KG1 (cell line): ENCODE measurements around the gene FRYL.
A peak's percentile ranks its signal among the peaks of the same experiment; 100 is the strongest.
"Not testable (repeated sequence)": the region's sequence is repeated elsewhere in the genome, so short reads cannot be mapped to it uniquely, and the experiment has no call there.

Source experiments
- DNase-seq: peaks from one replicate; lab custom pipeline; 2025; lab: John Stamatoyannopoulos, UW

The FRYL gene

DNA sequence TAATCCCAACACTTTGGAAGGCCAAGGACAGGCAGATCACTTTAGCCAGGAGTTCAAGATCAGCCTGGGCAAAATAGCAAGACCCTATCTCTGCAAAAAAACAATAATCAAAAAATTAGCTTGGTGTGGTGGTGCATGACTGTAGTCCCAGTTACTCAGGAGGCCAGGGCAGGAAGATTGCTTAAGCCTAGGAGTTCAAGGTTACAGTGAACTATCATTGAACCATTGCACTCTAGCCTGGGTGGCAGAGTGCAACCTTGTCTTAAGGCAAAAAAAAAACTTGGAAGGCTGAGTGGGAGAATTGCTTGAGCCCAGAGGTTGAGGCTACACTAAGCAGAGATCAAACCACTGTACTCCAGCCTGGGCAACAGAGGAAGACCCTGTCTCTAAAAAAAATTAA is 5.2 kb upstream of the FRYL start:
- DNase-seq = no peak

DNA sequence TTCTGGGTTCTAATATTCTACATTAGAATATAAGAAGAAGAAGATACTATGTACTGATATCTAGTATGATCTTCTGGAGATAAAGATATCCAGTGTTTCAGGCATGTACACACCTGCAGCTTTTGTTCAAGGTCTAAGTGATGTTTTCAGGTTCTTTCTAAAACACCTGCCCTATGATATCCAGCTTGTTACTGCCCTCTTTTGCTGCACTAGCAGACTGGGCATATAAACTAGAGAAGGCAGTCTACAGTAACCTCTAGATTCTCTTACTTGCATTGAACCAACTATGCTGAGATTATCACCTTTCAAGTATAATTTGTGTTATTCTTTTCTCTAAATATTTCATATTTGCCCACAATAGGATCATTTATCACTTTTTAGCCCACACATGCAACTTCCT is 1.9 kb upstream of the FRYL start:
- no peak for DNase-seq

DNA sequence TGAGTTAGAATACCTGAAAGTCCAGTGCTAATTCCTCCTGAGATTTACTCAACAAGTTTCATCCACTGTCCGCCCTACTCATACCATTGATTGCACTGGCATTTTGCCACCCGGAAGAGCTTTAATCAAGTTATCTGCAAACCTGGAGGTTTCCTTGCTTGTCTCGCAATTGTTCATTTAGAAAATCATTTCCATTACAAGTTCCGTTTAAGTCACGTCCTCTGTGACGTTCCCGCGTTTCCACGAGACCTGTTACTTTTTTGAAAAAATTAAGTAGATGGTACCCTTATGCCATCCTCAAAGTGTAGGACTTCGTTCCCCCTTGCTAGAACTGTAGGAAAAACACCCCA is 761 bp upstream of the FRYL start:
- peak; percentile 63 for DNase-seq

DNA sequence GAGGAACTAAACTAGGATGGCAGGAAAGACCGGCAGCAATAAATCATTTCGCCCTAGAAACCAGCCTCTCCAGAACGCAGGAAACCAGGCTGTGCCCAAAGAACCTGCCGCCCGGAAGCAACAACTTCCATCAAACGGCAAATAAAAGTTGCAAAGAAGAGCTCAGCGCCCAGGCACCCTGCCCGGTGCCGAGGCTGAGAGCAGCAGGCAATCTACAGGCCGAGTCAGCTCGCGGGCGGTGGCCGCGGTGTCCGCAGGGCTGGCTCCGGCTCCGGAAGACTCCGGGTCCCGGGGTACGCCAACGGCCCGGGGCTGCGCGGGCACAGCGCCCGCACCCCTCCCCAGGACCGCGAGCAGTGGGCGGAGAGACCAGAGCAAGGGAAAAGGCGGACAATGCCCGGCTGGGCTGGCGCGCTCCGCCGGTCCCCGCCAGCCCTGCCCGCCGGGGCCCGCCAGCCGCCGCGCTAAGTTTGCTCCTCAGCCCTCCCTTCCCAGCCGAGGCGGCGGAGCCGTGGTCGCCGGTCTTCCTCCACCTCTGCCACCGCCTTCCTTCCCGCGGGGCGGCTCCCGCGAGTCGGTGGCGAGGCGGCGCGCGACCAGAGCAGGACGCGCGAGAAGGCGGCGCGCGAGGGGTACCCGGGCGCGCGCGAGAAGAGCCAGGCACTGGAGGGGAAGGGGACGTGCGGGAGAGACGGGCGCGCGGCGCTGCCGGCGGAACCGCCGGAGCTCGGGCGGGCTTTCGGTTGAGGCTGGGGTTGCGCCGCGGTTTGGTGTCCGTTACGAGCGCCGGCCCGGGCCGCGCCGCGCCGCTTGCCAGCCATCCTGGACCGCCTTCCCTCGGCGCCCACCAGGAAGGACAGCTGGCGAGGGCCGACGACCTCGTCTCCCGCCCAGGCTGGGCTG is 733 bp downstream of the FRYL start:
- no peak for DNase-seq

DNA sequence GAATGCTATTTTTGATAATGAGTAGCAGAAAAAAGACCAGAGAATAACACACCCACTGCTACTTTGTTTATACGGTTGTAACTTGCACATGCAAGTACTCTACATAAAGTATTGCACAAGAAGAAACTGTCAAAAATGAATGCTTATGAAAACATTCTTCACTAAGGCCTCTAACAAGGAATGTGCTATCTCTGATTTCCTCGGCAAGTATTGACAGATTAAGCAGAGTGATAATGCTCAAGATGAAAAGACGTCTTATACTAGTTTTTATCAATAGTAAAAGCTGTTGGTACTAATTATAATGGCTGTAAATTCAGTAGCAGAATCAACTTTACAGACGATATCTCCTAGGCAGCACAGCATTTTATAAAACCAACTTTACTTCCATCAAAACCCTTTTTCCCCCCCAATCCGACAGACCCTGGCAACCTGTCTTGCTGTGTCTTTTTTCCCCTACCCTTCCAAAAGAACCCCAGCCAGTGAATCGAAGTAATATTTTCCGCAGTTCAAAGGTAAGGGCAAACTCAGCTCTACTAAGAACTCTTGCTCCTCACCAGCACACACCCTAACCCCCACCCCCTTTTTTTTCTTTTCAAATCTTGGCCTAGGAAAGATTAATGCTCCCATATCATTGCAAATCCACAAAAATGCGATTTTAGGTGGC is 1.5 kb downstream of the FRYL start:
- no peak for DNase-seq

DNA sequence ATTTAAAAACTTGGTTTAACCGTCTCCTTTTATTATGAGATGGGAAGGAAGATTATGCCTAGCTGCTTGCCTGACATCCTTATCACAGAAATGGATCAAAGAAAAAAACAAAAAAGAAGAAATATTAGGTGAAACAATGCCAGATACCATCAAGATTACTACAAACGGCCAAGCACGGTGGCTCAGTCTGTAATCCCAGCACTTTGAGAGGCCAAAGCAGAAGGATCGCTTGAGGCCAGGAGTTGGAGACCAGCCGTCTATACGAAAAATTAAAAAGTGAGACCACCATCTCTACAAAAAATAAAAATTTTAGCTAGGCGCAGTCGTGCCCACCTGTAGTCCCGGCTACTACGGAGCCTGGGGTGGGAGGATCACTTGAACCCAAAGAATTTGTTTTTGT is 2.3 kb downstream of the FRYL start:
- no peak for DNase-seq

DNA sequence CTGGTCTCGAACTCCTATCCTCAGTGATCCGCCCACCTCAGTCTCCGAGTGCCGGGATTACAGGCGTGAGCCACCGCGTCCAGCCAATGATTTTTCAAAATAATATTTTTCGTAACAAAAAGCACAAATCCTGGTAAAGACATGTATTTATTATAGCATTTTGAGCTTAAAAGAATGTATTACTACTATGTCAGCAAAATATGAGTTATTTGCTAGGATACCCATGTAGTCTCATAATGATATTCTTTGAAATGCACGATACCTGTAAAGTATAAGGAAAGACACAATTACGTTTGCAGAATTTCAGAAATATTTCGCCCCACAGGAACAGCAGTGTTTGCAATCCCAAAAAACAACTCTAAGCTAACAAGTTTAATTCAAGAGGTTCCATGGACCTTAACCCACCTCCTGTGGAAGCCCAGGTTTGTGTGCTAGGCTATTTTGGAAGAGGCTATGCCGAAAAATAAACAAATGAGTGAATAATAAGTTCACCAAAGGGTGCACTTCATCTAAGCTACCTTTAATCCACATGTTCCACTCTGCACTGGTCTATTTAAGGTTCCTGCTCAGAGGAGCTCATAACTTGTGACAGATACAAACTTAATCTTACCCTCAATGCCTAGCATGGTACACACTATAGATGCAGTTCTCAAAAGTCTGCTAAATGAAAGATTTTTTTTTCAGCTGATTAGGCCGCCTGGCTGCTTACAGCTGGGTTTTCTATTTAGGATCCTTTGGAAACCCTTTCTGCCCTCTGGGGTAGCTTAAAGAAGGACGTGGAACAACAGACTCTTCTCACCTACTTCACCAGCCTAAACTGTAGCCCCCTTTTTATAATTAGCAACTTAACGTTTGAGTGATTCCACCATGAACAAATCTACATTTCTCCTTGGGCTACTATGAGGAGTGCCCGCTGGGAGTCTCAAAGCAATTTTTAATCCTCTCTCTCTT is 5.0 kb downstream of the FRYL start:
- no peak for DNase-seq

DNA sequence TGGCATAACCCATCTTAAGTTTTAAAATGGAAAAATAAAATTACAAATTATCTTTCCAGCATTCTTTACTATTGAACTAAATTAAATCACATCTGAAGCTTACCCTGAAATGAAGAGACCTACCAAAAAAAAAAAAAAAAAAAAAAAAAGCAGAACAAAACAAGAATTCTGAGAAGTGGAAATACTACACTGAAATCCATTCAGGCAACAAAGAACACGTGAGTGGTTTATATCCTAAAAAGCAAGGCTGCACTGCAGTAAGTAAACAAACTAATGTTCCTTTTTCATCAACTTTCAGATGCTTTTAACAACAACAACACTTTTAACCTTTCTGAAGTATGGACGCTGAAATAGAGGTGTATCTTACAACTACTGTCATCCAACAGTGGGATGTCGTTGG is 7.5 kb downstream of the FRYL start:
- DNase-seq = no peak

DNA sequence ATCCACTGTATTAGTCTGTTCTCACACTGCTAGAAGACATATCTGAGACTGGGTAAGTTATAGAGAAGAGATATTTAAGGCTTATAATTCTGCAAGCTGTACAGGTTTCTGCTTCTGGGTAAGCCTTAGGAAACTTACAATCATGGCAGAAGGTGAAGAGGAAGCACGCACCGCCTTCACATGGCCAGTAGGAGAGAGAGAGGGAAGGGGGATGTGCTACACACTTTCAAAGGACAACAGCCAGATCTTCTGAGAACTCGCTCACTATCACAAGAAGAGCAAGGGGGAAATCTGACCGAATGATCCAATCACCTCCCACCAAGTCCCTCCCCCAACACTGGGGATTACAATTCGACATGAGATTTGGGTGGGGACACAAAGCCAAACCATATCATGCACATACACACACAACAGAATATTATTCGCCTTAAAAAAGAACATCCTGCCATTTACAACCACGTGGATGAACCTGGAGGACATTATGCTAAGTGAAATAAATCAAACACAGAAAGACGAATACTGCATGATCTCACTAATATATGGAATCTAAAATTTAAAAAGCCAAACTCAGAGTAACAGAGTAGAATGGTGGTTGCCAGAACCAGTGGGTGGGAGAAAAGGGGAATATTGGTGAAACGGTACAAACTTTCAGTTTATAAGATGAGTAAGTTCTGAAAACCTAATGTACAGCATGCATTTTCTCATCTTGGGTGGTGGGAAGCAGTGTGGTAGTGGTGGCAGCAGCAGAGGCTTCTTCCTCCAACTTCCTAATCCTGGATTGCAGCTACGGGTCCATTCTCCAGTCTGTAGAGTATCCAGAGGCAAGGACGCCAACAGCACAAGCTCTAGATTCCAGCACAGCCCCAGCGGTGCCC is 12.8 kb downstream of the FRYL start:
- no peak for DNase-seq

DNA sequence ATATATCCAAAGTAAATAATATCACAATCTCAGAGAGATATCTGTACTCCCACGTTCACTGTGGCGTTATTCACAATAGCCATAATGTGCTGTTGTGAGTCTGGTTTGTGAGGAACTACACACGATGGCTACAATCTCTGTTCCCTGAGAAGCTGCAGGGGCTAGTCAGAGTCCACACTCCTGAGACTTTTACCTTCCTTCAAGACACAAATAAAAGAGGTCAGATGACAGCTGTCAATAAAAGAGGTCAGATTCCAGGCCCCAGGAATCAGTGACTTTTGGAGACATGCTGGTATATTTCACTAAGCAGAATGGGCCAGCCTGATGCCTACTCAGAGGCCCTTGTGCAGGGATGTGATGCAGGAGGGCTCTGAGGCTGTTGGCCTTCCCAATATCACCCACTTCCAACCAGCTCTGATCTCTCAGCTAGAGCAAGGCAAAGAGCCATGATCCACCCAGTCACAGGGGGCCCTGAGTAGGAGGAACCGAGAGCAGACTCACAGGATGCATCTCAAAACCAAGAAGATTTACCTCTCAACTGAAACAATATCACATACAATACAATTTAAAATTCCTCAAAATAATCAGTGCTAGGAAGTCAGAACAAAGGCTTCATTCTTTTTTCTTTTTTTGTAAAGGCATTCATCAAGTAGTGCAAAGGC is 13.8 kb downstream of the FRYL start:
- no peak for DNase-seq

DNA sequence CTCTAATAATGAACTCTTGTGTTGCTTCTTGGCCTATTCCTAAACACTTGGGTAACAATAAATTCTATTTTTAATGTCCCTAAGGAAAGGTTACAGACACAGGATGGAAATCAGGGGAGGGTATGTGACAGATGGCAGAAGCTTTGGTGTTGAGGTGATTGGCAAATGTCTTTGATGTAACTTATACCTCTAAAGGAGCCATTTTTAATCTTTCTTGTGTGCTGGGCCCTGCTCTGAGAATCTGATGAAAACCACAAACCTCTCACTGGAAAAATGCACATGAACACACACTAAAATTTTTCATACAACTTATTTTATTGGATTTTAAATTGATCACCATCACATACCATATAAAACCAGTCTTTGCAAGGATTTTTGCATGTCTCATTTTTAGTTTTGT is 17.7 kb downstream of the FRYL start:
- DNase-seq = no peak

DNA sequence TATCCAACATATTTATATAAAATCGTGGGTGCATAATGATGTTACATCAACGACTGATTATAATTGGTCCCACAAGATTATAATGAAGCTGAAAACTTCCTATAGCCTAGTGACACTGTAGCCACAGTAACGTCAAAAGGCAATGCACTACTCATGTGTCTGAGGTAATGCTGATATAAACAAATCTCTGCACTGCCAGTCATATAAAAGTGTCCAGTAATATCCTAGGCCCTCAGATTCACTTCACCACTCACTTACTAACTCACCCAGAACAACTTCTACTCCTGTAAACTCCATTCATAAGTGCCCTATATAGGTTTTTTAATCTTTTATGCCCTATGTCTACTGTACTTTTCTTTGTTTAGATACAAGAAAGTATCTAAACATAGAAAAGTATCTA is 18.8 kb downstream of the FRYL start:
- DNase-seq = no peak

DNA sequence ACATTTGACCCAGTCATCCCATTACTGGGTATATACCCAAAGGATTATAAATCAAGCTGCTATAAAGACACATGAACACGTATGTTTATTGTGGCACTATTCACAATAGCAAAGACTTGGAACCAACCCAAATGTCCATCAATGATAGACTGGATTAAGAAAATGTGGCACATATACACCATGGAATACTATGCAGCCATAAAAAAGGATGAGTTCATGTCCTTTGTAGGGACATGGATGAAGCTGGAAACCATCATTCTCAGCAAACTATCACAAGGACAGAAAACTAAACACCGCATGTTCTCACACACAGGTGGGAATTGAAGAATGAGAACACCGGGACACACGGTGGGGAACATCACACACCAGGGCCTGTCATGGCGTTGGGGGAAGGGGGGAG is 21.4 kb downstream of the FRYL start:
- DNase-seq = not testable (repeated sequence)

DNA sequence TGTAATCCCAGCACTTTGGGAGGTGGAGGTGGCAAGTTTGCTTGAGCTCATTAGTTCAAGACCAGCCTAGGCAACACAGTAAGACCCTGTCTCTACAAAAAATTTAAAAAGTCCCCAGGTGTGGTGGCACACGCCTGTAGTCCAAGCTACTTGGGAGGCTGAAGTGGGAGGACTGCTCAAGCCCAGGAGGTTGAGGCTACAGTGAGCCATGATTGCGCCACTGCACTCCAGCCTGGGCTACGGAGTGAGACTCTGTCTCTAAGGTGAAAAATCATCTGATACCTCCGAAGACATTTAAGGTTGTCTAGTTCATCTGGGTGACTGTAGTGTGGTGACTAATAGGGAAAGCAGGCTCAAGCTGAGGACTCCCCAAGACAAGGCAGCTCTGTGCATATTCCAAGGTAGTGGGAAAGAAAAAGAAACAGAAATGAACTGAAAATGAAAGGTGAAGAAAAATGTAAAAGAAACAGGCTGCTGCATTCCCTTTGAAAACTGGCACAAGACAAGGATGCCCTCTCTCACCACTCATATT is 23.3 kb downstream of the FRYL start:
- no peak for DNase-seq

DNA sequence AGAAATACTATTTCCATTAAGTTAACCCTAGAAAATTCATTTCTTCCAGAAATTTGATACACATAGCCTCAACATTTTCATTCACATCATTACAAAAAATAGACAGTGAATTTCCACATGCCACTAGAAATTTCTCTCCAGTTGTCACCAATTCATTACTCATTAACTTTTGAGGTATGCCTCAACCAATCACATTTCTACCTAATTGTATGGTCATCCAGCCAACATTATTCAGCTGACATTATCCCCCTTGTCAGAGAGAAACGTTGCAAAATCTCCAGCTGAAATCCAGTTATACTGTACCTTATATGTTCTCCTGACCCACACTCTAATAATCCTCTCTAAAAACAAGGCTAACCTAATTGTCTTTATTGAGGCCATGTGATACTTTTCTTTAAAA is 24.8 kb downstream of the FRYL start:
- DNase-seq = no peak

DNA sequence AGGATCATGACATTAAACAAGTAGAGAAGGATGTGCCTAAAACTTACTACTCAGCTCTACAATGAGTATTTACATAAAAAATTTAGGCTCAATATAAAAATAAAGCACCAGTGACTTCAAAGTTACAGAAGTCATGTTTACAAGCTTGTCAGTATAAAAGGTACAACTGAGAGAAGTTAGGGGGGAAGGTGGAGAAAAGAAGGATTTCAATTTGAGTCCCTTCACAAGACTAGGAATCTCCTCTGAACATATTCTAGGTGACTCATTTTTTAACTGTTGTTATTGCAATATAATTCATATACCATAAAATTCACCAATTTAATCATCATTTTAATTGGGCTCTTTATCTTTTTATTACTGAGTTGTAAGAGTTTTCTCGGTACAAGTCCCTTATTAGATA is 26.9 kb downstream of the FRYL start:
- DNase-seq = no peak

DNA sequence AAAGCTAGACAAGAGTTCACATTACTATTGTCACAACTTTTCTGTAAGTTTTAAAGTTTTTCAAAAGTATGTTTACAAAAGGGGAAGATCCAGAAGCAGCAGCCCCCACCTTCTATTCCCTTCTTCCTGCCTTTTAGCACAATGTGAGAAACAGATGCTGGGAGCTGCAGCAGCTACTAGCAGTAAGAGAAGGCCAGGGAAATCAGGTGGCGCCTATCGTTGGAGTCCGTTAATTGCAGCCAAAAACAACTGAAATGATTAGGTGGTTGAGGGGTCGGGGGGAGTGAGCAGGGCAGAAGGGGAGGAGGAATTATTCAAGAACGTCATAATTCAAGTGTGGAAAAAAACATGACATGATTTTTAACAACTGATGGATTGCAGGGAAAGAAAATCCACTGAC is 27.4 kb downstream of the FRYL start:
- DNase-seq = no peak

DNA sequence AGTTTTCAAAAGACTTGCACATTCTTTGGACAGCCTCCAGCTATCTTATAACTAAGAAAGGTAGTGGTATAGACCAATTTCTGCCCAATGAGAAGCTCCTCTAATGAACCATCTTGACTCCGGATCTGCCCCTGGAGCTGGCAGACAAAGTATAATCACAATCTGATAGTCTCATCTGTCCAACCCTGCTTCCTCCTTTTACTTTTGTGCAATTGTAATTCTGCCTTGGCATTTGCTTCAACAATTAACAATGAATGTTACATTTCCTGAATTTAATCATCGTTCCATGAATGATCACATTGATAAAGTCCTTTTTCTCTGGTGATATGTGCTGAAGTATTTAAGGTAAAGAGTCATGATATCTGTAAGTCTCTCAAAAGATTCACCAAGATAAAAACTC is 27.8 kb downstream of the FRYL start:
- DNase-seq = no peak

DNA sequence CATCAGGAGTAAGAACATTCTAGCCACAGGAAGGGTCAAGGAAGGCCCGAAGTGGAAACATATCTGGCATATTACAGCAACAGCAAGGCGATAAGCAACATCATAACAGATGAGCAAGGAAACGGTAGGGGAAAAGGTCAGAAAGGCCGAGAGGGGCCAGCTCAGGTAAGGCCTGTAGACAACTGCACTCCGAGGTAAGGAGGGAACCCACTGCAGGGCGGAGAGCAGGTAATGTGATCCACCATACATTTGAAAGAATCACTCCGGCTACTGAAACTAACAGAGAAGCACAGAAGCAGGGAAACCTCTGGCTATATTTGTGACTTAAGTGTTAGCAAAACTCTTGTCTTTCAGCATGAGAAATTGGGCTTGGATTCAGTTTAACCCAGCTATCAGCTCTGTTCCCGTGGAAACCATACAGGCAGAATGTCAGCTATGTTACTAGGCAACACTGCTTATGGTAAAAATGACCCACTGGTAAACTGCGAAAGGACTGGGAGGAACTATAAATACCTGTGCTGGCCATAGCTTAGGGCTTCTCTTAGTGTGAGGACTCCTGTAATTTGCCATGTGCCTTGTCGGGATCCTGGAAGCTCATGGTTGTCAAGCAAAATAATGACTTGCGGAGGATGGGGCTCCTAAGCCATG is 31.0 kb downstream of the FRYL start:
- DNase-seq = no peak

DNA sequence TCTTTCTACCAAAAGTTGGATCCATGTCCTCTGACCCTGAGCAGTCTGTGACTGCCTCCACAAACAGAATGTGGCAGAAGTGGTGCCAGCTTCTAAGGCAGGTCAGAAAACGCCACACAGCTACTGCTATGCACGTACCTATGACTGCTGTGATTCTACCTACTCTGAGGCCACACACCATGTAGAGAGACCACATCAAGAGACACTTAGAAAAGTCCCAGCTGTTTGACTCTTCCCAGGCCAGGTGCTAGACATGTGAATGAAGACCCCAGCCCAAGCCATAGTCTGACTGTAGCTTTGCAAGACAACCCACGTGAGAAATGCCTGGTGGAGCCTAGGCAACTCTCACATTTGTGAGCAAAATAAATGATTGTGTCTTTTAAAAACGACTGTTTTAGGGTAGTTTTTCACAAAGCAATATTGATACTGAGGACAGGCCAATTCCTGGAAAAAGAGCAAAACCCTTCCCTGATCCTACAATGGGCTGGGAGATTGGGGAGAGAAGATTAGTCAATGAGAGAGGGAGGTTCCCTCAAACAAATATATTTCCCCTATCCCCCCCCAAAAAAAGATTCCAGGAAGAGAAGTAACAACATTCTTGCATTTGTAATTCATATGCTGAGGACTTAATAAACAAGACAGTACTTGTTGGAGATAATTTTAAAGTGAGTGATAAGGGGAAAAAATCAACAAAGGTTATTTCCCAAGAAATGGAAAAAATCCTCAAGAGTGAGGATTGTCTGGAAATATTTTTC is 33.3 kb downstream of the FRYL start:
- no peak for DNase-seq
